AG04449 (cell line): Measurements from ENCODE around the gene IFI16.
"Not testable (repeated sequence)": the region's sequence is repeated elsewhere in the genome, so short reads cannot be mapped to it uniquely, and the experiment has no call there.

Source experiments
- CTCF ChIA-PET: fragments of 350-600 bp; formaldehyde crosslinking; extraction: SDS; loops from one replicate; lab custom pipeline; 2021; ENCODE audit warnings: antibody characterized with exemption; lab: Yijun Ruan, JAX
- POLR2A ChIA-PET: fragments of 400-600, 350-600 bp; formaldehyde crosslinking; extraction: SDS; loops from one replicate; lab custom pipeline; 2020; ENCODE audit warnings: antibody characterized with exemption, inconsistent platforms; lab: Yijun Ruan, JAX
- DNase-seq: peaks from one replicate; pipeline ENCODE4 v3.0.0-alpha.2; 2010; ENCODE audit warnings: low read depth, low spot score
- H3K4me3 ChIP-seq: 2 replicates; pipeline ENCODE4 v1.5.1; 2011; ENCODE audit warnings: low read depth, mild to moderate bottlenecking, control low read depth, low read length
- CTCF ChIP-seq: IDR thresholded peaks from one replicate; pipeline ENCODE4 v1.5.1; 2011; ENCODE audit warnings: mild to moderate bottlenecking, moderate library complexity, low read length, control low read depth, inconsistent platforms; ENCODE audit not compliant: insufficient read depth; ENCODE audit errors: missing control alignments

Gene IFI16

DNA sequence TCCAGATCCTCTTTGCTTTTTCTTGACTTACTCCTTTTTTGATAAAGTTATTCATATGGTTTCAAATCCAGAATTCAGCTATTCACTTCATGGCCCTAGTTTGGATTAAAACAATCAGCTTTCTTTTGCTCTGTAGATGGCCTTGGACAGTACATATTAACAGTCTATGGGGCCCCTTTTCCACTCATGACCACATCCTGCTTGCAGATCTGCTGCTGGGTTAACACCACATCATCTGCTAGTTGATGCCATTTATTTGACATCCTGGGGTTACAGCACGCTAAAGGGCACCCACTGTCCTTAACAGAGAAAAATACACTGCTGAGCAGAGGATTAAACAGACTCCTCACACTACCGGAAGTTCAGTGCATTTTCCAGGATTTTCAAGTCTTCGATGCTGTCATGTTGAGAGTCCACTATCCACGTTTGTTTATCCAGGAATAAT is 941 bp upstream of the IFI16 start:
- CTCF ChIA-PET, result interaction anchor here (0.7 to 1.6 kb wide), 3 partner anchors 11 to 63 kb away, joined by 3 to 6 read pairs (median 3); no protein-coding TSS in a partner anchor
- no peak overlapping the region for H3K4me3 ChIP-seq
- POLR2A ChIA-PET, result no interaction called here

GRCh38 chr1:159009287-159009686 is 420 bp upstream of the IFI16 start:
- ChIA-PET POLR2A (interaction anchor here (0.7 to 1.0 kb wide), 3 partner anchors 9 to 31 kb away, joined by 3 to 4 read pairs (median 3); no protein-coding TSS in a partner anchor), CTCF (interaction anchor here (1.0 to 1.6 kb wide), 2 partner anchors 11 to 62 kb away, joined by 3 to 6 read pairs; no protein-coding TSS in a partner anchor)
- no peak for DNase-seq
- TF ChIP-seq CTCF, result no peak
- peak overlapping the region; percentile 60 for H3K4me3 ChIP-seq

More for the DNA sequence above, 941 bp upstream of the IFI16 start:
- no peak for TF ChIP-seq CTCF
- DNase-seq, result no peak

DNA sequence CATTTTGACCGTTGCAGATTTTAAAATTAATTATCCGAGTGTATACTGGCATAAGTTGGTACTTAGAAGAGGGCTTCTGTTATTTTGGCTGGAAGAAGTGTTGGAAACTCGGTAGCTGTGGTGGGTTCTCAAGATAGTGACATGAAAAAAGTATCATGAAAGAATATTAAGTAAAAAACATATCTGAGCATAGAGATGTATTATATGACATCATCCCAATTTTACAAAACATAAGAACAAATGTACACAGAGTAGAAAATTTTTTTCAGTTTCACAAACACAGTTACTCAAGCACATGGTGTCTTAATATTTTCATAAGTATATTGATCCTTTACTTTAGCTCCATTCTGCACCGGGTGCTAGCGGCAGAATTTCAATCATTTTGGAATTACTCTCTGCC is 684 bp downstream of the IFI16 start:
- peak overlapping the region; percentile 60 for H3K4me3 ChIP-seq
- ChIA-PET CTCF (interaction anchor here (0.6 to 1.8 kb wide), 3 partner anchors 10 to 735 kb away, joined by 3 to 4 read pairs (median 4); no protein-coding TSS in a partner anchor), POLR2A (no interaction called here)
- DNase-seq, result no peak
- no peak for TF ChIP-seq CTCF

GRCh38 chr1:159011001-159011400 is 1.3 kb downstream of the IFI16 start:
- CTCF ChIA-PET, result interaction anchor here (1.8 kb wide), 1 partner anchor 11 kb away, joined by 4 read pairs; no protein-coding TSS in a partner anchor
- H3K4me3 ChIP-seq, result peak overlapping the region; percentile 60
- POLR2A ChIA-PET, DNase-seq: not testable (repeated sequence)

- no peak for DNase-seq
- CTCF ChIA-PET, result no interaction called here
- peak overlapping the region; percentile 60 for H3K4me3 ChIP-seq
- TF ChIP-seq CTCF, result no peak
- POLR2A ChIA-PET, result no interaction called here
These were observed 2.0 kb downstream of the IFI16 start for GRCh38 chr1:159011751-159012150.

- CTCF ChIA-PET, result no interaction called here
These were observed 2.8 kb downstream of the IFI16 start for GRCh38 chr1:159012495-159012894.

More at GRCh38 chr1:159012495-159012894, 2.8 kb downstream of the IFI16 start:
- no peak for TF ChIP-seq CTCF
- DNase-seq, result no peak
- POLR2A ChIA-PET, result no interaction called here
- peak overlapping the region; percentile 60 for H3K4me3 ChIP-seq
